Activated T-cell treated with anti-CD3 and anti-CD28 coated beads, Interleukin-2, amount 50 U/mL, for 72 hours (primary cell): ENCODE measurements around the gene SMARCA1. TPM values are rescaled to one million over a fixed set of nuclear protein-coding genes. Genes with fewer than 3 reads are reported as not detected.

Source experiments
- ATAC-seq, 2 donors: fragments of 150-1000 bp; cut with Tn5 transposase; replicated peaks in 1 of 2; 2 replicates each; pipeline ENCODE4 v1.10.0; 2021; ENCODE audit warnings: moderate library complexity in 2 of 2, mild to moderate bottlenecking in 1 of 2
- DNase-seq, 2 donors: peaks; one replicate each; pipeline ENCODE4 v3.0.0; 2021 to 2022; ENCODE audit warnings: mixed read lengths in 1 of 2
- H3K27ac Mint-ChIP-seq: one replicate; pipeline ENCODE4 v1.8.0; 2022; ENCODE audit warnings: mild to moderate bottlenecking, moderate library complexity, mixed read lengths
- H3K27me3 Mint-ChIP-seq: one replicate; pipeline ENCODE4 v1.8.0; 2022; ENCODE audit warnings: low read depth, mixed read lengths
- H3K36me3 Mint-ChIP-seq, 2 donors: one replicate each; pipeline ENCODE4 v1.8.0; 2022; ENCODE audit warnings: mixed read lengths in 2 of 2, mild to moderate bottlenecking in 1 of 2; ENCODE audit not compliant: insufficient read depth in 2 of 2
- H3K4me1 Mint-ChIP-seq: one replicate; pipeline ENCODE4 v1.8.0; 2022; ENCODE audit warnings: low read depth, mixed read lengths
- H3K4me3 Mint-ChIP-seq, 2 donors: one replicate each; pipeline ENCODE4 v1.8.0; 2022; ENCODE audit warnings: mild to moderate bottlenecking in 2 of 2, mixed read lengths in 2 of 2, moderate library complexity in 2 of 2
- H3K9me3 Mint-ChIP-seq, 2 donors: one replicate each; pipeline ENCODE4 v1.8.0; 2022; ENCODE audit warnings: mixed read lengths in 2 of 2
- total RNA-seq, 2 donors: library from RNA; stranded (reverse); gene quantifications; one replicate each; pipeline ENCODE4 v1.2.3, GENCODE V29; 2022

The SMARCA1 gene
- total RNA-seq, 2 donors from 2014 or later, result 0.36 to 0.44 TPM

- DNase-seq (no peak), ATAC-seq (no peak)
- H3K9me3 Mint-ChIP-seq, result no peaks in the 10 kb centered on the region
- H3K27ac Mint-ChIP-seq, result no peak overlapping the region
- peaks cover 6% of the 10 kb centered on the region for H3K27me3 Mint-ChIP-seq
- H3K4me1 Mint-ChIP-seq, result no peaks in the 10 kb centered on the region
- H3K36me3 Mint-ChIP-seq, result peaks cover 0 to 2% of the 10 kb centered on the region in 2 donors
- no peak overlapping the region for H3K4me3 Mint-ChIP-seq
Measured at GRCh38 chrX:129553619-129554288, 30.5 kb upstream of the SMARCA1 start.

GRCh38 chrX:129549124-129549523 is 25.8 kb upstream of the SMARCA1 start:
- no peak overlapping the region for H3K4me3 Mint-ChIP-seq
- no peaks in the 10 kb centered on the region for H3K9me3 Mint-ChIP-seq
- H3K36me3 Mint-ChIP-seq, result peaks cover 0 to 2% of the 10 kb centered on the region in 2 donors
- ATAC-seq (no peak), DNase-seq (no peak)
- peaks cover 19% of the 10 kb centered on the region for H3K27me3 Mint-ChIP-seq
- H3K4me1 Mint-ChIP-seq, result peaks cover 9% of the 10 kb centered on the region
- no peak overlapping the region for H3K27ac Mint-ChIP-seq

- Mint-ChIP-seq H3K9me3 (no peaks in the 10 kb centered on the region), H3K27ac (no peak overlapping the region), H3K4me1 (peaks cover 9% of the 10 kb centered on the region), H3K27me3 (peaks cover 28% of the 10 kb centered on the region), H3K36me3 (no peaks in the 10 kb centered on the region), H3K4me3 (no peak overlapping the region)
- ATAC-seq, result no peak
- DNase-seq, result no peak
Measured at GRCh38 chrX:129545408-129545807, 22.1 kb upstream of the SMARCA1 start.

- H3K4me3 Mint-ChIP-seq, result no peak overlapping the region
- DNase-seq (no peak), ATAC-seq (no peak)
- H3K9me3 Mint-ChIP-seq, result no peaks in the 10 kb centered on the region
- no peak overlapping the region for H3K27ac Mint-ChIP-seq
- peaks cover 29% of the 10 kb centered on the region for H3K27me3 Mint-ChIP-seq
- no peaks in the 10 kb centered on the region for H3K36me3 Mint-ChIP-seq
- peaks cover 9% of the 10 kb centered on the region for H3K4me1 Mint-ChIP-seq
Measured at GRCh38 chrX:129544780-129545179, 21.5 kb upstream of the SMARCA1 start.

- DNase-seq, result peak; percentile 6 to 16
- peak; percentile 52 to 53 for ATAC-seq
- Mint-ChIP-seq H3K9me3 (no peaks in the 10 kb centered on the region), H3K4me3 (peak overlapping the region; percentile 54 to 56), H3K27ac (no peak overlapping the region), H3K4me1 (peaks cover 5% of the 10 kb centered on the region), H3K27me3 (peaks cover 25% of the 10 kb centered on the region), H3K36me3 (no peaks in the 10 kb centered on the region)
Measured at GRCh38 chrX:129540722-129541184, 17.5 kb upstream of the SMARCA1 start.

- Mint-ChIP-seq H3K27me3 (peaks cover 25% of the 10 kb centered on the region), H3K4me3 (peak within 1 kb of the TSS; percentile 68 to 69)
Measured at GRCh38 chrX:129540068-129540653, 16.9 kb upstream of the SMARCA1 start, which contains the start of gene OCRL. OCRL (plus strand) TSS chrX:129540259; CDS start chrX:129540440, 181 bp downstream.

GRCh38 chrX:129534816-129535578 is 11.7 kb upstream of the SMARCA1 start:
- Mint-ChIP-seq H3K27ac (no peak overlapping the region), H3K36me3 (no peaks in the 10 kb centered on the region), H3K4me1 (no peaks in the 10 kb centered on the region), H3K9me3 (no peaks in the 10 kb centered on the region), H3K4me3 (no peak overlapping the region), H3K27me3 (peaks cover 21% of the 10 kb centered on the region)
- DNase-seq, result no peak
- ATAC-seq, result no peak

More at GRCh38 chrX:129540068-129540653, 16.9 kb upstream of the SMARCA1 start, which contains the start of gene OCRL:
- no peak within 1 kb of the TSS for H3K27ac Mint-ChIP-seq
- ATAC-seq (peak; percentile 87 to 90), DNase-seq (peak; percentile 57)
- H3K36me3 Mint-ChIP-seq, result no peaks in the 10 kb centered on the region
- peaks cover 2% of the 10 kb centered on the region for H3K4me1 Mint-ChIP-seq
- H3K9me3 Mint-ChIP-seq, result no peaks in the 10 kb centered on the region

- Mint-ChIP-seq H3K27ac (no peak overlapping the region), H3K4me3 (no peak overlapping the region), H3K27me3 (peaks cover 12% of the 10 kb centered on the region), H3K4me1 (no peaks in the 10 kb centered on the region), H3K9me3 (no peaks in the 10 kb centered on the region), H3K36me3 (no peaks in the 10 kb centered on the region)
- ATAC-seq (no peak), DNase-seq (no peak)
Measured at GRCh38 chrX:129531132-129531531, 7.8 kb upstream of the SMARCA1 start.

- no peak overlapping the region for H3K27ac Mint-ChIP-seq
- ATAC-seq, result no peak
- peaks cover 12% of the 10 kb centered on the region for H3K27me3 Mint-ChIP-seq
- no peak for DNase-seq
- H3K4me1 Mint-ChIP-seq, result no peaks in the 10 kb centered on the region
- no peaks in the 10 kb centered on the region for H3K36me3 Mint-ChIP-seq
- H3K4me3 Mint-ChIP-seq, result no peak overlapping the region
- H3K9me3 Mint-ChIP-seq, result no peaks in the 10 kb centered on the region
Measured at GRCh38 chrX:129530410-129530809, 7.1 kb upstream of the SMARCA1 start.

GRCh38 chrX:129529685-129530281 is 6.5 kb upstream of the SMARCA1 start:
- Mint-ChIP-seq H3K4me1 (no peaks in the 10 kb centered on the region), H3K4me3 (no peak overlapping the region), H3K9me3 (no peaks in the 10 kb centered on the region), H3K27me3 (peaks cover 15% of the 10 kb centered on the region), H3K36me3 (no peaks in the 10 kb centered on the region), H3K27ac (no peak overlapping the region)
- ATAC-seq (no peak), DNase-seq (no peak)

GRCh38 chrX:129525896-129526295 is 2.6 kb upstream of the SMARCA1 start:
- no peak for DNase-seq
- H3K4me1 Mint-ChIP-seq, result peaks cover 4% of the 10 kb centered on the region
- no peak overlapping the region for H3K4me3 Mint-ChIP-seq
- H3K9me3 Mint-ChIP-seq, result no peaks in the 10 kb centered on the region
- no peaks in the 10 kb centered on the region for H3K36me3 Mint-ChIP-seq
- H3K27me3 Mint-ChIP-seq, result peaks cover 31% of the 10 kb centered on the region
- no peak for ATAC-seq
- no peak overlapping the region for H3K27ac Mint-ChIP-seq

- ATAC-seq (no peak), DNase-seq (no peak)
- peaks cover 36% of the 10 kb centered on the region for H3K27me3 Mint-ChIP-seq
- H3K4me3 Mint-ChIP-seq, result no peak overlapping the region
- peaks cover 4% of the 10 kb centered on the region for H3K4me1 Mint-ChIP-seq
- H3K9me3 Mint-ChIP-seq, result no peaks in the 10 kb centered on the region
- no peaks in the 10 kb centered on the region for H3K36me3 Mint-ChIP-seq
- no peak overlapping the region for H3K27ac Mint-ChIP-seq
Measured at GRCh38 chrX:129525162-129525561, 1.9 kb upstream of the SMARCA1 start.
